Trophoblast cell (in vitro differentiated cells and primary cell): ENCODE measurements around the gene ASPDH.
A peak's percentile ranks its signal among the peaks of the same experiment; 100 is the strongest.

ENCODE experiments used
- DNase-seq, 2 donors: peaks; one replicate each; pipeline ENCODE4 v3.0.0-alpha.2; 2016
- H2AFZ ChIP-seq: 2 replicates; pipeline ENCODE4 v1.6.1; 2013; ENCODE audit warnings: low read length, moderate library complexity, mild to moderate bottlenecking; ENCODE audit not compliant: insufficient read depth, poor library complexity
- H2AK5ac ChIP-seq: 2 replicates; pipeline ENCODE4 v1.6.1; 2013; ENCODE audit warnings: mild to moderate bottlenecking, low read length
- H2BK120ac ChIP-seq: 2 replicates; pipeline ENCODE4 v1.6.1; 2013; ENCODE audit warnings: low read length, mild to moderate bottlenecking, moderate library complexity; ENCODE audit not compliant: insufficient read depth, poor library complexity
- H2BK12ac ChIP-seq: 2 replicates; pipeline ENCODE4 v1.6.1; 2013; ENCODE audit warnings: mild to moderate bottlenecking, low read length, moderate library complexity
- H2BK5ac ChIP-seq: 2 replicates; pipeline ENCODE4 v1.6.1; 2013; ENCODE audit warnings: low read length, low read depth, moderate library complexity, mild to moderate bottlenecking; ENCODE audit not compliant: poor library complexity
- H3K14ac ChIP-seq: 2 replicates; pipeline ENCODE4 v1.6.1; 2013; ENCODE audit warnings: mild to moderate bottlenecking, low read length
- H3K18ac ChIP-seq: 2 replicates; pipeline ENCODE4 v1.6.1; 2013; ENCODE audit warnings: mild to moderate bottlenecking, low read length
- H3K23ac ChIP-seq: 2 replicates; pipeline ENCODE4 v1.6.1; 2013; ENCODE audit warnings: low read length
- H3K27ac ChIP-seq: 2 replicates; pipeline ENCODE4 v1.5.1; 2013; ENCODE audit warnings: low read depth, mild to moderate bottlenecking, inconsistent platforms, low read length, moderate library complexity
- H3K27me3 ChIP-seq: 2 replicates; pipeline ENCODE4 v1.6.1; 2013; ENCODE audit warnings: inconsistent platforms, mild to moderate bottlenecking, low read length, moderate library complexity; ENCODE audit not compliant: insufficient read depth
- H3K36me3 ChIP-seq, 2 experiments: 1 replicate in 1 of 2; 2 replicates in 1 of 2; pipeline ENCODE4 v1.6.1; 2013; ENCODE audit warnings: low read length in 2 of 2, mild to moderate bottlenecking in 2 of 2, moderate library complexity in 1 of 2; ENCODE audit not compliant: insufficient read depth in 2 of 2, control insufficient read depth in 1 of 2
- H3K4ac ChIP-seq: 2 replicates; pipeline ENCODE4 v1.6.1; 2013; ENCODE audit warnings: low read depth, mild to moderate bottlenecking, low read length, moderate library complexity
- H3K4me1 ChIP-seq, 2 experiments: 1 replicate in 1 of 2; 2 replicates in 1 of 2; pipeline ENCODE4 v1.6.1; 2013; ENCODE audit warnings: low read length in 2 of 2, mild to moderate bottlenecking in 2 of 2, moderate library complexity in 1 of 2; ENCODE audit not compliant: insufficient read depth in 2 of 2, control insufficient read depth in 1 of 2
- H3K4me2 ChIP-seq: 2 replicates; pipeline ENCODE4 v1.6.1; 2013; ENCODE audit warnings: inconsistent platforms, mild to moderate bottlenecking, low read length, moderate library complexity
- H3K4me3 ChIP-seq: 2 replicates; pipeline ENCODE4 v1.5.1; 2013; ENCODE audit warnings: mild to moderate bottlenecking, low read depth, low read length, inconsistent platforms
- H3K79me1 ChIP-seq: one replicate; pipeline ENCODE4 v1.6.1; 2013; ENCODE audit warnings: low read length
- H3K79me2 ChIP-seq: 2 replicates; pipeline ENCODE4 v1.6.1; 2013; ENCODE audit warnings: low read length, mild to moderate bottlenecking; ENCODE audit not compliant: control insufficient read depth, insufficient read depth, poor library complexity
- H3K9ac ChIP-seq: 2 replicates; pipeline ENCODE4 v1.6.1; 2013; ENCODE audit warnings: mild to moderate bottlenecking, low read length
- H3K9me3 ChIP-seq: 2 replicates; pipeline ENCODE4 v1.6.1; 2013; ENCODE audit warnings: low read depth, mild to moderate bottlenecking, control low read depth, inconsistent platforms, low read length; ENCODE audit not compliant: insufficient read depth
- H4K12ac ChIP-seq: 2 replicates; pipeline ENCODE4 v1.6.1; 2013; ENCODE audit warnings: low read depth, mild to moderate bottlenecking, low read length, moderate library complexity
- H4K8ac ChIP-seq: 2 replicates; pipeline ENCODE4 v1.6.1; 2013; ENCODE audit warnings: low read depth, mild to moderate bottlenecking, low read length, moderate library complexity
- H4K91ac ChIP-seq: one replicate; pipeline ENCODE4 v1.6.1; 2013; ENCODE audit warnings: low read depth, mild to moderate bottlenecking, low read length, moderate library complexity
- WGBS: extraction: QIAGEN DNeasy Blood & Tissue Kit; methylation state at CpG from one replicate; pipeline ENCODE4 v1.1.7; 2013; ENCODE audit warnings: missing lambda C conversion rate; ENCODE audit not compliant: insufficient read length, insufficient coverage; ENCODE audit errors: extremely low coverage; 5-methylcytosine and 5-hydroxymethylcytosine counted together

ASPDH gene

GRCh38 chr19:50558449-50558848, 44.7 kb upstream of the ASPDH start:
- Histone ChIP-seq H3K79me1 (no peaks in the 10 kb centered on the region), H3K18ac (no peak overlapping the region), H2AFZ (no peak overlapping the region), H3K9ac (no peak overlapping the region), H3K27ac (no peak overlapping the region), H4K91ac (no peak overlapping the region), H3K4me2 (no peak overlapping the region), H2AK5ac (no peak overlapping the region), H3K14ac (no peak overlapping the region), H3K4ac (no peak overlapping the region), H4K8ac (no peak overlapping the region), H4K12ac (no peak overlapping the region), H3K36me3 (no peaks in the 10 kb centered on the region), H3K79me2 (no peaks in the 10 kb centered on the region), H2BK120ac (no peak overlapping the region), H2BK5ac (no peak overlapping the region), H3K4me3 (no peak overlapping the region), H3K4me1 (no peaks in the 10 kb centered on the region), H3K23ac (no peak overlapping the region), H2BK12ac (no peak overlapping the region), H3K27me3 (peaks cover 3% of the 10 kb centered on the region), H3K9me3 (peaks cover 2% of the 10 kb centered on the region)
- WGBS, result no CpG with 5 or more reads among the region's 13 CpGs
- DNase-seq, result no peak

GRCh38 chr19:50558039-50558438, 44.3 kb upstream of the ASPDH start:
- no peak overlapping the region for H2BK120ac ChIP-seq
- H3K4me1 ChIP-seq, result no peaks in the 10 kb centered on the region
- H3K9me3 ChIP-seq, result peaks cover 5% of the 10 kb centered on the region
- no peak overlapping the region for H3K18ac ChIP-seq
- H2AFZ ChIP-seq, result no peak overlapping the region
- no peak overlapping the region for H3K23ac ChIP-seq
- no CpG with 5 or more reads among the region's 4 CpGs for WGBS
- no peak overlapping the region for H2BK12ac ChIP-seq
- no peaks in the 10 kb centered on the region for H3K79me2 ChIP-seq
- H2AK5ac ChIP-seq, result no peak overlapping the region
- no peak overlapping the region for H4K12ac ChIP-seq
- H3K27ac ChIP-seq, result no peak overlapping the region
- H3K27me3 ChIP-seq, result peaks cover 5% of the 10 kb centered on the region
- H3K4me3 ChIP-seq, result no peak overlapping the region
- H3K79me1 ChIP-seq, result no peaks in the 10 kb centered on the region
- H4K8ac ChIP-seq, result no peak overlapping the region
- no peak overlapping the region for H2BK5ac ChIP-seq
- no peaks in the 10 kb centered on the region for H3K36me3 ChIP-seq
- no peak overlapping the region for H3K9ac ChIP-seq
- no peak overlapping the region for H3K14ac ChIP-seq
- no peak overlapping the region for H4K91ac ChIP-seq
- no peak for DNase-seq
- H3K4ac ChIP-seq, result no peak overlapping the region
- no peak overlapping the region for H3K4me2 ChIP-seq

- no peaks in the 10 kb centered on the region for H3K4me1 ChIP-seq
- no peak overlapping the region for H3K14ac ChIP-seq
- no peaks in the 10 kb centered on the region for H3K79me1 ChIP-seq
- H3K9me3 ChIP-seq, result peaks cover 11% of the 10 kb centered on the region
- H3K4me2 ChIP-seq, result peak overlapping the region; percentile 56
- no peak overlapping the region for H2AK5ac ChIP-seq
- H3K4me3 ChIP-seq, result no peak overlapping the region
- H4K8ac ChIP-seq, result no peak overlapping the region
- peak overlapping the region; percentile 9 for H2AFZ ChIP-seq
- H3K4ac ChIP-seq, result no peak overlapping the region
- no peak overlapping the region for H3K27ac ChIP-seq
- peaks cover 13% of the 10 kb centered on the region for H3K27me3 ChIP-seq
- WGBS, result no CpG with 5 or more reads among the region's 20 CpGs
- DNase-seq, result no peak
- no peak overlapping the region for H3K18ac ChIP-seq
- H3K79me2 ChIP-seq, result no peaks in the 10 kb centered on the region
- H3K9ac ChIP-seq, result no peak overlapping the region
- H2BK5ac ChIP-seq, result no peak overlapping the region
- no peak overlapping the region for H4K12ac ChIP-seq
- no peak overlapping the region for H2BK12ac ChIP-seq
- H3K36me3 ChIP-seq, result no peaks in the 10 kb centered on the region
- no peak overlapping the region for H2BK120ac ChIP-seq
- no peak overlapping the region for H3K23ac ChIP-seq
- H4K91ac ChIP-seq, result no peak overlapping the region
Measured at GRCh38 chr19:50557009-50557613, 43.4 kb upstream of the ASPDH start.

- H3K27me3 ChIP-seq, result peaks cover 19% of the 10 kb centered on the region
- H3K4ac ChIP-seq, result no peak overlapping the region
- no peak overlapping the region for H3K14ac ChIP-seq
- no peak overlapping the region for H2BK12ac ChIP-seq
- no peak overlapping the region for H3K9ac ChIP-seq
- peak overlapping the region; percentile 56 for H3K4me2 ChIP-seq
- H4K8ac ChIP-seq, result peak overlapping the region; percentile 13
- H2AFZ ChIP-seq, result peak overlapping the region; percentile 9
- no peak overlapping the region for H4K91ac ChIP-seq
- H4K12ac ChIP-seq, result no peak overlapping the region
- H3K4me3 ChIP-seq, result peak overlapping the region; percentile 18
- DNase-seq, result peak; percentile 20 to 46
- WGBS, result no CpG with 5 or more reads among the region's 39 CpGs
- H3K18ac ChIP-seq, result no peak overlapping the region
- H3K36me3 ChIP-seq, result no peaks in the 10 kb centered on the region
- H2AK5ac ChIP-seq, result no peak overlapping the region
- no peak overlapping the region for H2BK5ac ChIP-seq
- no peak overlapping the region for H3K27ac ChIP-seq
- H3K79me1 ChIP-seq, result no peaks in the 10 kb centered on the region
- no peaks in the 10 kb centered on the region for H3K4me1 ChIP-seq
- H3K23ac ChIP-seq, result no peak overlapping the region
- no peak overlapping the region for H2BK120ac ChIP-seq
- H3K9me3 ChIP-seq, result peaks cover 11% of the 10 kb centered on the region
- no peaks in the 10 kb centered on the region for H3K79me2 ChIP-seq
Measured at GRCh38 chr19:50556282-50557008, 42.7 kb upstream of the ASPDH start.
